K562 (cell line): ENCODE results near the gene DAPK3. TPM values are rescaled to one million over a fixed set of nuclear protein-coding genes. Genes with fewer than 3 reads are reported as not detected.

Experiments used
- ATF2 ChIP-seq: sonication (generic); formaldehyde crosslinking; IDR thresholded peaks from 2 replicates; pipeline ENCODE4 v1.8.1; 2022; ENCODE audit warnings: missing genetic modification reagents
- BRD9 ChIP-seq: fragments of 450-650 bp; IDR thresholded peaks from 2 replicates; pipeline ENCODE4 v1.6.1; 2018; ENCODE audit warnings: low read depth; ENCODE audit not compliant: partially characterized antibody
- DEAF1 ChIP-seq: fragments of 450-650 bp; formaldehyde crosslinking; IDR thresholded peaks from 2 replicates; pipeline ENCODE4 v1.4.0; 2020; ENCODE audit warnings: mild to moderate bottlenecking, moderate library complexity
- FOXP1 ChIP-seq: sonication (generic); formaldehyde crosslinking; IDR thresholded peaks from 2 replicates; pipeline ENCODE4 v1.8.0; 2022; ENCODE audit warnings: mild to moderate bottlenecking, missing genetic modification reagents
- GABPB2 ChIP-seq: fragments of 250-450 bp; sonication (Bioruptor Pico); conservative IDR thresholded peaks from 2 replicates; pipeline ENCODE4 v1.5.1; 2021; ENCODE audit warnings: mild to moderate bottlenecking
- HEY1 ChIP-seq: fragments of 250-450 bp; sonication (Bioruptor Pico); IDR thresholded peaks from 2 replicates; pipeline ENCODE4 v1.5.0; 2020; ENCODE audit warnings: mild to moderate bottlenecking, moderate library complexity, borderline replicate concordance
- HLTF ChIP-seq: fragments of 450-650 bp; IDR thresholded peaks from 2 replicates; pipeline ENCODE4 v1.6.1; 2016
- HMBOX1 ChIP-seq: sonication (generic); IDR thresholded peaks from 2 replicates; pipeline ENCODE4 v1.6.1; 2016
- MEF2D ChIP-seq: conservative IDR thresholded peaks from 2 replicates; pipeline ENCODE4 v1.6.1; 2016; ENCODE audit warnings: low read depth, missing genetic modification characterization, missing compliant biosample characterization
- POLR2B ChIP-seq: fragments of 450-650 bp; IDR thresholded peaks from 2 replicates; pipeline ENCODE4 v1.6.1; 2018; ENCODE audit warnings: low read depth; ENCODE audit not compliant: partially characterized antibody
- RBM39 ChIP-seq: fragments of 200-400 bp; formaldehyde crosslinking; optimal IDR thresholded peaks from 2 replicates; pipeline ENCODE3; 2018; ENCODE audit warnings: low read depth, low read length
- SMC3 ChIP-seq: conservative IDR thresholded peaks from 2 replicates; pipeline ENCODE4 v1.6.1; 2011; ENCODE audit warnings: low read depth, low read length, improper control_type of control experiment; ENCODE audit not compliant: insufficient read depth
- SNAPC5 ChIP-seq: fragments of 250-450 bp; sonication (Bioruptor Pico); IDR thresholded peaks from 2 replicates; pipeline ENCODE4 v1.8.0; 2021; ENCODE audit warnings: moderate library complexity, mild to moderate bottlenecking, inconsistent platforms
- ZBED1 ChIP-seq: IDR thresholded peaks from 2 replicates; pipeline ENCODE4 v1.6.1; 2014
- ZNF239 ChIP-seq: fragments of 250-450 bp; sonication (Bioruptor Pico); IDR thresholded peaks from 2 replicates; pipeline ENCODE4 v1.4.0; 2020; ENCODE audit warnings: mild to moderate bottlenecking
- ZNF449 ChIP-seq: fragments of 250-450 bp; sonication (Bioruptor Pico); IDR thresholded peaks from 2 replicates; pipeline ENCODE4 v1.8.0; 2022; ENCODE audit warnings: moderate library complexity, mild to moderate bottlenecking, inconsistent platforms
- polyA plus RNA-seq, 8 experiments: library from polyadenylated mRNA; depleted of rRNA in 4 of 8; stranded (reverse) in 5 of 8; unstranded in 3 of 8; fragments of >200 nt; fragmentation: Nextera tagmentation in 2 of 8; fragmentation: Illumina TruSeq in 1 of 8; extraction: Ambion mirVana in 2 of 8; extraction: Trizol in 1 of 8; gene quantifications; 2 replicates each; pipeline versions ENCODE4 v1.2.1 to v1.2.3, GENCODE V29; 2011 to 2014; ENCODE audit warnings: inconsistent platforms in 1 of 8, missing spikeins in 1 of 8
- total RNA-seq, 7 experiments: library from RNA; depleted of rRNA in 6 of 7; stranded (reverse); fragments of >200 nt in 6 of 7; fragmentation: Illumina TruSeq in 2 of 7; extraction: Trizol in 2 of 7; gene quantifications; 2 replicates each; pipeline versions ENCODE4 v1.2.1 to v1.2.3, GENCODE V29; 2011 to 2021; ENCODE audit warnings: low replicate concordance in 1 of 7
- TF ChIP-seq, protein P1 (sequence below): sonication (generic); formaldehyde crosslinking; IDR thresholded peaks from 2 replicates; pipeline ENCODE4 v1.8.1; 2023; ENCODE audit warnings: mild to moderate bottlenecking, missing genetic modification reagents, moderate library complexity

DAPK3 gene
- total and polyA plus RNA-seq, 9 of the 15 experiments (the other 6 are each of a cell fraction or from before 2014, with no cell fraction given) = 0.14 to 63.4 (median 25.0) TPM

DNA sequence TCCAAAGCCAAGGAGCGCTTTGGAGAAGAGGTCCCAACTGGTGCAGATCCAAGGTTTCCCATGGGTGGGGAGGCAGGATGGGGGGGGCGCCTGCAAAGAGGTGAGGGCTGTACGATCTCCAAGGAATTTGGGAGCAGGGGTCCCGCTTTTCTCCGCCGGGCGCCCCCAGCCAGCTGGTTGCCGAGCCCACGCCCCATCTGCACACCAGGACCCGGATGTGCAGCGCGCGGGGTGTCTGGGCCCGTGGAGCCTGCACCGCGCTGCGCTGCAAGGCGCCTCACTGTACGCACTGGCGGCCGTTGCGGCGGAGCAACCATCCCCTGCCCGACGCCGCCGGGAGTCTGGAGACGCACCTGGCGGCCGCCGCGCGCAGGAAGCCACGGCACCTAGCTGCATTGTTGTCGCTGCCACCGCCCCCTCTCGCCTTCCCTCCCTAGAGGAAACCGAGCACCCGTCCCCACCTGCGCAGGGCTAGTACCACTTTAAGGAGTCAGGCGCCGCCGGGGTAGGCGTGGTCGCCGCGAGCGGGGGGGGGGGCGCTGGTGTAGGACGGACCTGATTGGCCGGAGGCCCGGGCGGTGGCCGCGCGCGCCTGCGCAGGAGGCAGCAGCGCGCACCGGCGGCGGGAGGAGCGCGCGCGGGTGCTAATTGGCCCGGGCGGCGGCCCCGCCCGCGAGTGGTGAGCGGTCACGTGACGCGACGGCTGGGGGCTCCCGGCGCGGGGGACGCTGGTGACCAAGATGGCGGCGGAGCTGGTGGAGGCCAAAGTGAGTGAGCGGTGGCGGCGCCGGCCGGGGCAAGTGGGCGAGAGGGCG, 36.3 kb upstream of the DAPK3 start, which contains the start of gene PIAS4 (continued):
- TF ChIP-seq ATF2 (CRISPR knock-in tag) = no peak
- TF ChIP-seq SMC3 = no peak
- no peak for TF ChIP-seq ZNF239 (CRISPR knock-in tag)
- TF ChIP-seq HLTF = peak; percentile 42; the same call in 1 of the 2 replicates
- TF ChIP-seq FOXP1 = 0 out of 2 replicates have a peak, but pooled peaks have one; percentile 75
- TF ChIP-seq ZBED1 = no peak
- no peak for TF ChIP-seq HMBOX1
- TF ChIP-seq ZNF449 (CRISPR knock-in tag) = no peak
- TF ChIP-seq POLR2B = peak; percentile 61
- TF ChIP-seq SNAPC5 (CRISPR knock-in tag) = no peak
- no peak for TF ChIP-seq RBM39
- TF ChIP-seq GABPB2 (CRISPR knock-in tag) = no peak
- TF ChIP-seq MEF2D (tag) = no peak
- TF ChIP-seq DEAF1 (CRISPR knock-in tag) = no peak
- TF ChIP-seq BRD9 = peak; percentile 22
- no peak for TF ChIP-seq HEY1 (CRISPR knock-in tag)
- TF ChIP-seq, protein P1, sequence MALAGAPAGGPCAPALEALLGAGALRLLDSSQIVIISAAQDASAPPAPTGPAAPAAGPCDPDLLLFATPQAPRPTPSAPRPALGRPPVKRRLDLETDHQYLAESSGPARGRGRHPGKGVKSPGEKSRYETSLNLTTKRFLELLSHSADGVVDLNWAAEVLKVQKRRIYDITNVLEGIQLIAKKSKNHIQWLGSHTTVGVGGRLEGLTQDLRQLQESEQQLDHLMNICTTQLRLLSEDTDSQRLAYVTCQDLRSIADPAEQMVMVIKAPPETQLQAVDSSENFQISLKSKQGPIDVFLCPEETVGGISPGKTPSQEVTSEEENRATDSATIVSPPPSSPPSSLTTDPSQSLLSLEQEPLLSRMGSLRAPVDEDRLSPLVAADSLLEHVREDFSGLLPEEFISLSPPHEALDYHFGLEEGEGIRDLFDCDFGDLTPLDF (CRISPR knock-in tag) = no peak; the same call in 1 of the 2 replicates
